Globus pallidus (tissue), 1 donor: ENCODE measurements around the gene ZC3H6.
"Not testable (repeated sequence)": the region's sequence is repeated elsewhere in the genome, so short reads cannot be mapped to it uniquely, and the experiment has no call there.

Source experiments
- DNase-seq: peaks from one replicate; pipeline ENCODE4 v3.0.0-alpha.2; 2015; ENCODE audit warnings: low spot score

ZC3H6 gene

DNA sequence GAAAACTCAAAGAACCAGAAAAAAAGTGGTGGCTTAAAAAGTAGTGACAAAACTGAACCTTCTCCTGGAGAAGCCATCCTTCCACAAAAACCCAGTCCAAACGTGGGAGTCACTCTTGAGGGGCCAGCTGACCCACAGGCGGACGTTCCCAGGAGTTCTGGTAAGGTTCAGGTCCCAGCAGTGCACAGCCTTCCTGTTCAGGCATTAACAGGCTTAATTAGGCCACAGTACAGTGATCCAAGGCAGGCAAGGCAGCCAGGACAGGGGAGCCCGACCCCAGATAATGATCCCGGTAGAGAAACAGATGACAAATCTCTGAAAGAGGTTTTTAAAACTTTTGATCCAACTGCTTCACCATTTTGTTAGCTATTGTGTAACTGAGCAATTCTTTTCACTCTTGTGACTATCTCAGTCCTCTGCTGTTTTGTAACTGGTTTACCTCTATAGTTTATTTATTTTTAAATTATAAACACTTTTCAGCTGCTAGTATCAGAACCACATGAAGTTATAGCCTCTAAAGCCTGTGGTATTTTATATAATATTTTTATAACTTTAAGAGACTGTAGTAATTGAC is 56.8 kb downstream of the ZC3H6 start:
- no peak for DNase-seq

DNA sequence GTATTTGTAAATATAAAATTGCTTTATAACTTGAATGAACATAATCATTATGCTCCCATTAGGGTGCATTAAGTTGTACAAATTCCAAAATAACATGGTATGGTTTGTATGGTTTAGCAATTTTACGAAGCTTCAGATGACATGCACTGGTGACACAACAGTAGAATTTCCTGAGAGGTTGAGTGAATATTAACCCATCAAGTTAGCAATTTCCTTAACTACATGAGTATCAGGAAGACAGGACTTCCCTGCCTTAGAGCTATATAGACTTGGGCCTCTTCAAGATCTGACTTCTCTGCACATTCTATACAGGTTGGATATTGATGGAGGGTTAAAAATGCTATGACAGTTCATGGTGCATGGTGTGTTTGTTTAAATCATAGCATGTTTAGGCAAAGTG is 60.2 kb downstream of the ZC3H6 start:
- DNase-seq, result no peak

DNA sequence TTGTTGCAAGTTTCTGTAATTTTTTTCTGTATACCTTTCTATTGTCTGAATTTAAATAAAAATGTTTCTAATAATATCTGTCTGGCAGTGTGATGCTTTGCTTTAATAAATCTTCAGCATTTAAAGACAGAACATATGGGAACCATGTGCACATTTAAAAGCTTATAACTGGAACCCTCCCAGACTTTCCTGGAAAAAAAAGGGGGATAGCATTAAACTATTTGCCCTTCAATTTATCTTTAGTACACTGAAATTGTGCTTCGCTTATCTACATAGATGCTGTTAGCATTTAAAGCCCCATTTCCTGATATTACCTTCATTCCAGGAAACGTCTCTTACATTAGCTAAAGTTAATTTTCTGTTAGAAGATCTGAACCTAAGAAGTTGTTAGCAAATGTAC is 64.6 kb downstream of the ZC3H6 start:
- no peak for DNase-seq

DNA sequence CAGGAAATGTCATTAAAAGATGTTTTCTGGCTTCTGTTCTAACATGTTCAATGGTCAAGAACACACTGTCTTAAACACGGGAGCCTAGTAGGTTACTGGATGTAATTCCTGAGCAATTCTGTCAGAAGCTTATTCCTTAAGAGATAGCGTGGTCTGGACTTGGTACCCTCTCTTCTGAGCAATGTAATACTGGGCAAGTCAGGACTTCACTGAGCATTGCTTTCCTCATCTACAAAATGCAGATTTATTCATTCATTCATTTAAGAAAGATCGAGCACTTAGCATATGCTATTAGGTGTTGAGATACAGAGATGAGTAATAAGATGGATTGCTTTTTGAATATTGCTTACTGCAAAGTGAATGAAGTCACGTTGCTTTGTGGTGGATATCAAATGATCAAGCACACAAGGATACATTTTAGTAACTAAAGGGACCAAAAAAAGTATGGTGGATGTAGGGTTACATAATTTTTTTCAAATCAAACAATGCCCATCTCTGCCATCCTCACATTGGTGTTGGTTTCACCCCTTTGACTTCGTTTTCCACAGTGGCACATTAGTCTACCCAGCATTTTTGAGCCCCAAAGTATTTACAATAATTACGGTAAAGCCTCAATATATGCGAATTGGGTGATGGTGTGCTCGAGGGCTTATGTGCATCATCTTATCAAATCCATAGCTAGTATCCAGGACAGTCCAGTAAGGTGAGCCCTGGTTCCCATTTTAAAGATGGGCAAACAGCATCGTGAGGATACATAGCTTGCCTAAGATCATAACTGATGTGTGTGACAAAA is 65.3 kb downstream of the ZC3H6 start:
- no peak for DNase-seq

DNA sequence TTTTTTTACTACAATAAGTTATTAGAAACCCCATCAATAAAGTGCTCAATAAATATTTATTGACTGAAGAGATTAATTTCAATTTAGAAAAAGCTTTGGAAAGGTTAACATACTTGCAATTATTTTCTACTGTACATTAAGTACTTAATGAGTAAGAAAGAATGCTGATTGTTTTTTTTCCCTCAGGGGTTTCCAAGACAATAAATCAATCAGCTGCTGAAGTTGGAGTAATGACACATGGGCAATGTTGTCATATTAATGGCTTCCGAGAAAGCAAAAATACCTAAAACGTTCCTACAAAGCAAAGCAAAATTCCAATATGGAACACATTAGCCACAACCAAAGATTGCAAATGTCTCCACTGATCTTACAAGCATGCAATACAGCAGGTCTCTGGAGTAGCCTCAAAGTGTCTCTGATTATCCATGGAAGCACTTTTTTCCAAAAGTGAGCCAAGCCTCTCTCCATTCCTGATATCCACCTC is 66.7 kb downstream of the ZC3H6 start:
- DNase-seq, result no peak

DNA sequence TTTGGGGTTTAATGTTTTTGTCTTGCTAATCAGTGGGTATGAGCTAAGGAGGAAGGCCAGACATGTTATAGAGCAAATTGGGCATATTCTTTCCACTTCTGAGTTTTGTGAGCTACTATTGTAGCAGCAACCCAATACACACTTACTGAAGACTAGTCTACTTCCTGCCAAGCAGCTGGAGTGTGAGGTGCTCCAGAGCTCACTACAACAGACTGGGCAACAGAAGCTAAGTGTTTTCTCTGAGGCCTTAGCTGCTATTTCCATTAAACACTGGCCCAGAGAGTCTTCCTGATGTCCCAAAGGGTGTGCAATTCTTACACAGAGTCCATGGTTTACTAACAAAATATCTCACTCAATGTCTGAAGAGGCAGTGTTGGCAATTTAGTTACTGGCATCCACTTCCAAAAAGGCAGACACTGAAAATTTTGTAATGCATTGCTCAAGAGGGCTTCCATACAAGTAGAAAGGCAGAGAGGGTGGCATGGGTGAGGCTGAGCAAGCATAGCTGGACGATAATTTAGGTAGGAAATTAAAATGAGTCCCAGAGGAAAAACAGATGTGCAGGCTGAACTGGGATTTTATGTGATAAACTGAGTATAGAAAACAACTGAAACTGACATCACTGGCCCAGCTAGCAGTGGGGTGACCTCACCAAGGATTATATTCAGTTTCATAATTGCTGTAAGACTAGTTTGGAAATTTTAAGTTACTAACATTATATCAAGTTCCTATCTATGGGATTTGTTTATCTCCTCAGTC is 68.6 kb downstream of the ZC3H6 start:
- DNase-seq, result no peak

DNA sequence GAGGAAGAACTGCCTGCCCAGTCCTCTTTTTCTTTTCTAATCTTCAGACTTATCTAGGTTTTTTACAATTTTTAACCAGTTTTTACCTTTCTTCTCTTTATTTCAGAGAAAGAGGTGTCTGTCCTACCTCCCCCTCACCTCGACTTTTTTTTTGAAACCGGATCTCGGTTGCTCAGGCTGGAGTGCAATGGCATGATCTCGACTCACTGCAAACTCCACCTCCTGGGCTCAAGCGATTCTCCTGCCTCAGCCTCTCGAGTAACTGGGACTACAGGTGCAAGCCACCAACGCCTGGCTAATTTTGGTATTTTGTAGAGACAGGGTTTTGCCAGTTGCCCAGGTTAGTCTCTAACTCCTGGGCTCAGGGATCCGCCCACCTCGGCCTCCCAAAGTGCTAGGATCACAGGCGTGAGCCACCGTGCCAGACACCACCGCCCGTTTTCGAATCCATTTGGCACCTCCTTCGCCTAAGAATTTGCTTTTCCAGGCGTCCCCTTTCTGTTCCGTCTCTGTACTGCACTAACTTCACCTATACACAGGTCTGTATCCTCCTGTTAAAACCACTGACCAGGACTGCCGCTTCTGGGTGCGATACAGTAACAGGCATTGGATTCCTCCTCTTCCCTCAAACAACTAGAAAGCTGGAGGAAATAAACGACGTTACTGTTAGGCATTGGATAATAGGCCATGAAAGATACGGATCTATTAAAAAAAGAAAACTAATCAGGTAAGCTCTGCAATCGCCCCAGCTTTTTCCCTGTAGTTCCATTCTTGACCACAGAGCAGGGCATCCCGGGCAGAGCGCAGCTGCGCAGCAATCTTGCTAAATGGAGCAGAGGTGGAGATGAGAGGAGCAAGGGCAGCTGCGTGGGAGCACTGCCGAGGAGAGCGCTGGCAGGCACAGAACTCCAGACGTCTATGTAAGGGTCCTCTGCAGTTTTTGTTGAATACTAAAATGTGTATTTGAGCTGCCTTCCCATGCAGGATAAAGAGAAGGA is 69.9 kb downstream of the ZC3H6 start:
- DNase-seq, result no peak

DNA sequence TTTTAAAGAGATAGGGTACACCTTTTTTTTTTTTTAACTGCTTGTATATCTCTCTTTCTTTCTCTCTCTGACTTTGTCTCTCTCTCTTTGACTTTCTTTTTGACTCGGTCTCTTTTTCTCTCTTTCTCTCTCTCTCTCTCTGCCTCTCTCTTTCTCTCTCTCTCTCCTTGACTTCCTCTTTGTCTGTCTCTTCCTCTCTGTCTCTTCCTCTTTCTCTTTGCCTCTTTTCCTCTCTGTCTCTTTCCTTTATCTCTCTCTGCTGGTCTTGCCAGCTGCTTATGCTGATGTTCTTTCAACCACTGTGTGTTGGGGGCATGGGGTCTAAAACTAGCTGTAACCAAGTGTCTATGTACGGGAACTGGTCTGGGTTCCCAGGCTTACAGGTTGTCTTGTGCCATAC is 76.9 kb downstream of the ZC3H6 start:
- not testable (repeated sequence) for DNase-seq

DNA sequence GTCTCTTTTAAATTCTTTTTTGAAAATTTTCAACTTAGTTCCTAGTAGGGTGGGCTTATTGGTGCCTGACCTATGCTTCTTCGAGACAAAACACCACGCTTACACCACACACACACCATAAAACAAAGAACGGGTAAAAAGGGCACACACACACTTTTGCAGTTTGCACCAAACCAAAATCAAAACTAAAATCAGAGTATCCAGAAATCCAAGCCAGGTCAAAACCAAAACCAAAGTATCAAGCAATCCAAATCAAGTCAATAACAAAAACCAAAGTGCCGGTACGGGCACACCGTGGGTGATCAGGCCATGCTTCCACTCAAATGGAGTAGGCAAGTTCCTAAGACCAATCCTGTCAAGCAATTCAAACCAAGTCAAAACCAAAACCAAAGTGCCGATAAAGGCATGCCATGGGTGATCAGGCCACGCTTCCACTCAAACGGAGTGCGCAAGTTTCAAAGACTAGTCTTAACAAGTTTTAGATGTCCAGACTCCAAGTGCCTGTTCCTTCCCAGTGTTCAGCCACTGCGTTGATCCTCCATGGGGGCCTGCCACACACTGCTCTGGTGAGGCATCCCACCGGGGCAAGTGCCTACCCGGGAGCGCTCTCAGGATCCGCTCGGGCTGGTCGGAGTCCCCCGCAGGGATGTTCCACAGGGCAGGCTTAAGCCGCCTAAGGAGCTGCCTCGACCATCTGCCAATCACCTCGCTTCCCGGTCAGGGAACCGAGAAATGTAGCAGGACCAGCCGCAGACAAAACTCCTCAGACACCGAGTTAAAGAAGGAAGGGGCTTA is 77.6 kb downstream of the ZC3H6 start:
- DNase-seq, result not testable (repeated sequence)

DNA sequence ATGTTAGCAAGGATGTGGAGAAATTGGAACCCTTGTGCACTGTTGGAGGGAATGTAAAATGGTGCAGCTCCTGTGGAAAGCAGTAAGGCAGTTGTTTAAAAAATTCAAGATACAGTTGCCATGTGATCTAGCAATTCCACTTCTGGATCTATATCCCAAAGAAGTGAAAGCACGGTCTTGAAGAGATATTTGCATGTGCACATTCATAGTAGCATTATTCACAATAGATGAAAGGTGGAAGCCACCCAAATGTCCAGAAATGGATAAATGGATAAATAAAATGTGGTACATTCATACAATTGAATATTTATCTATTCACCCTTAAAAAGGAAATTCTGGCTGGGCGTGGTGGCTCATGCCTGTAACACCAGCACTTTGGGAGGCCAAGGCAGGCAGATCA is 78.9 kb downstream of the ZC3H6 start:
- not testable (repeated sequence) for DNase-seq

DNA sequence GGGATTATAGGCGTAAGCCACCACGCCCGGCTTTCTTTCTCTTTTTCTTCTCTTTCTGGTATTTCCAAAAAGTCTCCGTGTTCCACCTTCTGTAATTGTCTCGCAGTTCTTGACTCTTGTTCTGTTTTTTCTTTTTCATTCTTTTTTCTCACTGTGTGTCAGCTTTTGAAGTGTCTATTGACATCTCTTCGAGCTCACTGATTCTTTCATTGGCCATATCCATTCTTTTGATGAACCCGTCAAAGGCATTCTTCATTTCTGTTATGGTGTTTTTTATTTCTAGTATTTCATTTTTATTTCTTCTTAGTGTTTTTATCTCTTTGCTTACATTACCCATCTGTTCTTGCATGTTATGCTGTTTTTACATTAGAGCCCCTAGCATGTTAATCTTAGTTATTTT is 84.7 kb downstream of the ZC3H6 start:
- not testable (repeated sequence) for DNase-seq
